ENCODE results near the gene SLC35B1. TPM values are rescaled to one million over a fixed set of nuclear protein-coding genes. Genes with fewer than 3 reads are reported as not detected.

The SLC35B1 gene
- total and polyA plus RNA-seq, 10 of the 15 experiments (the other 5 are each of a cell fraction or from before 2014, with no cell fraction given): 40.0 to 113 (median 51.6) TPM

GRCh38 chr17:49656247-49656646 is 51.5 kb downstream of the SLC35B1 start:
- Histone ChIP-seq H3K9ac (ENCODE audit: control insufficient read depth, insufficient read depth, low read length) (no peak overlapping the region), H3K4me1 (ENCODE audit: control insufficient read depth, insufficient read depth, low read length) (peaks cover 14% of the 10 kb centered on the region), H3K9me3 (replicated peaks; ENCODE audit: control insufficient read depth, insufficient read depth, low read length) (no peaks in the 10 kb centered on the region), H3K4me2 (ENCODE audit: control insufficient read depth, insufficient read depth) (no peak overlapping the region), H3K79me2 (ENCODE audit: control insufficient read depth, insufficient read depth, low read length) (peaks cover 51% of the 10 kb centered on the region), H4K20me1 (ENCODE audit: control insufficient read depth, insufficient read depth) (no peaks in the 10 kb centered on the region), H3K4me3 (no peak overlapping the region), H3K36me3 (ENCODE audit: control insufficient read depth in 2 of 2, insufficient read depth in 2 of 2, low read length in 1 of 2) (no peaks in the 10 kb centered on the region), H2AFZ (ENCODE audit: control insufficient read depth, low read depth, low read length) (no peak overlapping the region), H3K27me3 (replicated peaks in 1 of 2; ENCODE audit: control insufficient read depth in 2 of 2, insufficient read depth in 2 of 2, low read length in 1 of 2) (no peaks in the 10 kb centered on the region), H3K27ac (ENCODE audit: control insufficient read depth, insufficient read depth) (no peak overlapping the region)
- ATAC-seq: no peak
- FAIRE-seq: no peak
- intact Hi-C loops (cut with micrococcal nuclease; ENCODE audit: unreplicated experiment): no loop called here
- ChIA-PET RAD21 (ENCODE audit: unreplicated experiment) (no interaction called here), CTCF (interaction anchor here (2.1 kb wide), 1 partner anchor 85 kb away, joined by 4 read pairs; no protein-coding TSS in a partner anchor), POLR2A (interaction anchor here (1.0 kb wide), 1 partner anchor 9 kb away, joined by 6 read pairs; no protein-coding TSS in a partner anchor), SMC1A (ENCODE audit: uncharacterized antibody, unreplicated experiment) (interaction anchor here (2.0 kb wide), 1 partner anchor 18 kb away, joined by 6 read pairs; no protein-coding TSS in a partner anchor)
- BruUV-seq (replicated peaks): no TSS peak
- no peak for DNase-seq (ENCODE audit: low read depth, low spot score)
- WGBS (ENCODE audit: insufficient coverage, insufficient replicate concordance, low lambda C conversion rate, missing lambda C conversion rate): 100% methylated on average over 1 of the region's 1 CpG
- in situ Hi-C loops (cut with MboI): no loop called here
- TF ChIP-seq RAD51 (IDR thresholded peaks at IDR 0.05) (no peak), ASH2L (IDR thresholded peaks at IDR 0.05; ENCODE audit: borderline replicate concordance, low read depth) (no peak), USF1 (IDR thresholded peaks at IDR 0.05; ENCODE audit: borderline replicate concordance, extremely low read length, insufficient read depth, low read depth, low read length) (no peak), HDGF (IDR thresholded peaks at IDR 0.05) (no peak), NFIC (IDR thresholded peaks at IDR 0.05; ENCODE audit: low read depth, low read length) (no peak), TCF3 (IDR thresholded peaks at IDR 0.05; ENCODE audit: borderline replicate concordance, insufficient read depth, low read depth, low read length) (no peak), E4F1 (IDR thresholded peaks at IDR 0.05; ENCODE audit: borderline replicate concordance, partially characterized antibody) (no peak), EZH2 (IDR thresholded peaks at IDR 0.05; ENCODE audit: borderline replicate concordance, control insufficient read depth, low read depth, low read length) (no peak), SUPT20H (IDR thresholded peaks at IDR 0.05; ENCODE audit: borderline replicate concordance, control insufficient read depth, low read depth, low read length) (no peak), MYC (IDR thresholded peaks at IDR 0.05; ENCODE audit: insufficient read depth, insufficient read length, insufficient replicate concordance, low read length, severe bottlenecking) (no peak), MEF2B (IDR thresholded peaks at IDR 0.05; ENCODE audit: partially characterized antibody, poor library complexity, severe bottlenecking) (no peak), KAT2A (conservative IDR thresholded peaks at IDR 0.05; ENCODE audit: control insufficient read depth, low read depth, low read length) (no peak), NFYB (IDR thresholded peaks at IDR 0.05; ENCODE audit: insufficient read depth, low read depth, low read length) (no peak), CBFB (IDR thresholded peaks at IDR 0.05; ENCODE audit: low read depth) (no peak), FOXM1 (IDR thresholded peaks at IDR 0.05; ENCODE audit: low read depth, low read length) (no peak), NR2C2 (IDR thresholded peaks at IDR 0.05; ENCODE audit: borderline replicate concordance, control insufficient read depth, insufficient read length, low read depth) (no peak), HCFC1 (IDR thresholded peaks at IDR 0.05; ENCODE audit: low read length) (no peak)
